GM20000 (cell line): ENCODE data around the gene GRAMD2B.

ENCODE experiments used
- DNase-seq: peaks from one replicate; pipeline ENCODE4 v3.0.0; 2012; ENCODE audit warnings: low spot score
- TF ChIP-seq, protein P1 (sequence below): IDR thresholded peaks from 2 replicates; pipeline ENCODE4 v1.5.1; 2012; ENCODE audit warnings: mild to moderate bottlenecking, control low read depth; ENCODE audit errors: extremely low read depth, missing control alignments

The GRAMD2B gene

DNA sequence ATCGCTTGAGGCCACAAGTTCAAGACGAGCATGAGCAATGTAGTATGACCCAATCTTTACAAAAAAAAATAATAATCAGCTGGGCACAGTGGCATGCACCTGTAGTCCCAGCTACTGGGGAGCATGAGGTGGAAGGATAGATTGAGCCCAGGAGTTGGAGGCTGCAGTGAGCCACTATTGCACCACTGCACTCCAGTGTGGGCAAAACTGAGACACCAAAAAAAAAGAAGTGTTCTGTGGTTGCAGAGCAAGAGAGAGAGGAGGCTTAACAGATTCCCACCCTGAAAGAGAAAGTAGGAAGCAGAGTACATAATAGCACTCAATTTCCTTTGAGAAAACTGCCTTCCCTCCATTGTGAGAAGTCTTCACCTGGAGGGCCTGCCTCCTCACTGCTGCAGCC, 119.2 kb downstream of the GRAMD2B start:
- DNase-seq, result no peak
- TF ChIP-seq, protein P1, sequence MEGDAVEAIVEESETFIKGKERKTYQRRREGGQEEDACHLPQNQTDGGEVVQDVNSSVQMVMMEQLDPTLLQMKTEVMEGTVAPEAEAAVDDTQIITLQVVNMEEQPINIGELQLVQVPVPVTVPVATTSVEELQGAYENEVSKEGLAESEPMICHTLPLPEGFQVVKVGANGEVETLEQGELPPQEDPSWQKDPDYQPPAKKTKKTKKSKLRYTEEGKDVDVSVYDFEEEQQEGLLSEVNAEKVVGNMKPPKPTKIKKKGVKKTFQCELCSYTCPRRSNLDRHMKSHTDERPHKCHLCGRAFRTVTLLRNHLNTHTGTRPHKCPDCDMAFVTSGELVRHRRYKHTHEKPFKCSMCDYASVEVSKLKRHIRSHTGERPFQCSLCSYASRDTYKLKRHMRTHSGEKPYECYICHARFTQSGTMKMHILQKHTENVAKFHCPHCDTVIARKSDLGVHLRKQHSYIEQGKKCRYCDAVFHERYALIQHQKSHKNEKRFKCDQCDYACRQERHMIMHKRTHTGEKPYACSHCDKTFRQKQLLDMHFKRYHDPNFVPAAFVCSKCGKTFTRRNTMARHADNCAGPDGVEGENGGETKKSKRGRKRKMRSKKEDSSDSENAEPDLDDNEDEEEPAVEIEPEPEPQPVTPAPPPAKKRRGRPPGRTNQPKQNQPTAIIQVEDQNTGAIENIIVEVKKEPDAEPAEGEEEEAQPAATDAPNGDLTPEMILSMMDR, result no peak

DNA sequence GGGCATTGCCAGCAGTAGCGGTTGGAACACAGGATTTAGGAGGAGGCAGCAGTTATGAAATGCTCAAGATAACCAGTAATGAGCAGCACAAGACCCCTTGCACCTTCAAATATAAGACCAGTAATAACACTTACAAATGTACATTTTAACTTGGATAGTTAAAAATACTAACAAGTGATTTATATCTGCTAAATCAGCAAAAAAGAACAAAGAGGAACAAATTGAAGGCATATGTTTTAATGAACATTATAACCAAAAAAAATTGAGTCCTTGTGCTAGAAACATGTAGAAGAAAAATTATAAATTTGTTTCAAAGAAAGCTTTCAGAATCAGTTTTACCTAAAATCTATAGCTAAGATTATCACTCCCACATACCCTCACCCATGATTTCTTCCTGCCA, 119.8 kb downstream of the GRAMD2B start:
- DNase-seq, result no peak
- TF ChIP-seq, protein P1, result no peak

DNA sequence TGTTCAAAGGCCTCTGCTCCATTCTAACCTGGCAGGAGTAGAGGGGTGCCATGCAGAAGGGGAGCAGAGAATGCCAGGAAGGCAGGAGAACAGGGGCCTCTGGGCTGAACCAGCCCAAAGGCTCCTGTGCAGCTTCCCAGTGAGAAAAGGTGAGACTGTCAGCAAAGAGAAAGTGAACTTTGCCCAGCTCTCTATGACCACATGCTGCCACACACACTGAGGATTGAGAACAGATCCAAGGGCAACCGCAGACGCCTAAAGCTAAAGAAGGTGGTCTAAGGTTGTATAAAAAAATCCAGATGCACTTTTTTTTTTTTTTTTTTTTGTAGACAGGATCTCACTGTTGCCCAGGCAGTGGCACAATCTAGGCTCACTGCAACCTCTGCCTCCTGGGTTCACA, 120.5 kb downstream of the GRAMD2B start:
- TF ChIP-seq, protein P1, result no peak
- DNase-seq, result no peak
